Hepatocyte (in vitro differentiated cells): ENCODE results near the gene FOXO1. TPM values are rescaled to one million over a fixed set of nuclear protein-coding genes. Genes with fewer than 3 reads are reported as not detected.

Experiments
- DNase-seq: peaks from one replicate; pipeline ENCODE4 v3.0.0-alpha.2; 2016; ENCODE audit warnings: low spot score
- H2AFZ ChIP-seq: fragments of 200-600 bp; sonication (generic); 2 replicates; pipeline ENCODE4 v1.6.0; 2016; ENCODE audit warnings: antibody characterized with exemption, mild to moderate bottlenecking
- H3K27ac ChIP-seq: fragments of 200-600 bp; sonication (generic); 2 replicates; pipeline ENCODE4 v1.5.1; 2016; ENCODE audit warnings: mild to moderate bottlenecking
- H3K27me3 ChIP-seq: fragments of 200-600 bp; sonication (generic); 2 replicates; pipeline ENCODE4 v1.6.1; 2016
- H3K36me3 ChIP-seq: fragments of 200-600 bp; sonication (generic); replicated peaks from 2 replicates; pipeline ENCODE4 v1.5.1; 2016; ENCODE audit warnings: low read depth; ENCODE audit not compliant: insufficient read depth
- H3K4me1 ChIP-seq: fragments of 200-600 bp; sonication (generic); 2 replicates; pipeline ENCODE4 v1.5.1; 2016; ENCODE audit warnings: mild to moderate bottlenecking, moderate library complexity; ENCODE audit not compliant: insufficient read depth
- H3K4me2 ChIP-seq: fragments of 200-600 bp; sonication (generic); 2 replicates; pipeline ENCODE4 v1.6.0; 2016
- H3K4me3 ChIP-seq: fragments of 200-600 bp; sonication (generic); 2 replicates; pipeline ENCODE4 v1.5.1; 2016; ENCODE audit warnings: mild to moderate bottlenecking
- H3K79me2 ChIP-seq: fragments of 200-600 bp; sonication (generic); 2 replicates; pipeline ENCODE4 v1.6.0; 2017; ENCODE audit warnings: mild to moderate bottlenecking
- H3K9me2 ChIP-seq: fragments of 200-600 bp; sonication (generic); replicated peaks from 2 replicates; pipeline ENCODE4 v1.6.0; 2017; ENCODE audit warnings: mild to moderate bottlenecking; ENCODE audit not compliant: insufficient read depth
- H3K9me3 ChIP-seq: fragments of 200-600 bp; sonication (generic); 2 replicates; pipeline ENCODE4 v1.5.1; 2016; ENCODE audit warnings: low read depth, mild to moderate bottlenecking
- H4K20me1 ChIP-seq: fragments of 200-600 bp; sonication (generic); 2 replicates; pipeline ENCODE4 v1.6.0; 2016; ENCODE audit warnings: mild to moderate bottlenecking; ENCODE audit not compliant: insufficient read depth, poor library complexity, severe bottlenecking
- CTCF ChIP-seq: fragments of 200-600 bp; sonication (generic); IDR thresholded peaks from 2 replicates; pipeline ENCODE4 v1.5.1; 2016; ENCODE audit warnings: antibody characterized with exemption, mild to moderate bottlenecking; ENCODE audit not compliant: poor library complexity
- EZH2 ChIP-seq: fragments of 200-600 bp; sonication (generic); IDR thresholded peaks from 2 replicates; pipeline ENCODE4 v1.6.1; 2016; ENCODE audit warnings: antibody characterized with exemption, mild to moderate bottlenecking, borderline replicate concordance
- EZH2phosphoT487 ChIP-seq: fragments of 200-600 bp; sonication (generic); IDR thresholded peaks from one replicate; pipeline ENCODE4 v1.6.1; 2018; ENCODE audit warnings: antibody characterized with exemption, mild to moderate bottlenecking, low read depth, moderate library complexity; ENCODE audit not compliant: unreplicated experiment, severe bottlenecking
- WGBS: methylation state at CpG from one replicate; pipeline ENCODE4 v1.1.6; 2016; ENCODE audit warnings: low lambda C conversion rate; ENCODE audit errors: missing lambda C conversion rate; 5-methylcytosine and 5-hydroxymethylcytosine counted together
- polyA plus RNA-seq: library from polyadenylated mRNA; unstranded; fragments of >200 nt; fragmentation: Nextera tagmentation; extraction: Ambion mirVana; gene quantifications from 2 replicates; pipeline ENCODE4 v1.2.1, GENCODE V29; 2016
- total RNA-seq: library from RNA; depleted of rRNA; stranded (reverse); fragments of >200 nt; gene quantifications from 2 replicates; pipeline ENCODE4 v1.2.3, GENCODE V29; 2014

FOXO1 gene
- total and polyA plus RNA-seq, 2 experiments from 2014 or later, result 30.3 to 35.2 TPM

GRCh38 chr13:40564342-40565001, 102.0 kb downstream of the FOXO1 start:
- no peak for DNase-seq
- Histone ChIP-seq H3K4me3 (no peak overlapping the region), H3K36me3 (no peaks in the 10 kb centered on the region), H2AFZ (no peak overlapping the region), H3K79me2 (peaks cover 68% of the 10 kb centered on the region), H3K27ac (peak overlapping the region; percentile 43), H4K20me1 (peaks cover 10% of the 10 kb centered on the region), H3K9me2 (no peaks in the 10 kb centered on the region), H3K4me2 (peak overlapping the region; percentile 54), H3K27me3 (no peaks in the 10 kb centered on the region), H3K9me3 (no peaks in the 10 kb centered on the region), H3K4me1 (peaks cover 28% of the 10 kb centered on the region)
- TF ChIP-seq EZH2, result no peak
- TF ChIP-seq CTCF, result peak; percentile 7
- 58% methylated on average over 15 of the region's 15 CpGs for WGBS

GRCh38 chr13:40563350-40564125, 102.9 kb downstream of the FOXO1 start:
- WGBS, result 59% methylated on average over 14 of the region's 14 CpGs
- no peaks in the 10 kb centered on the region for H3K36me3 ChIP-seq
- peak overlapping the region; percentile 43 for H3K27ac ChIP-seq
- H2AFZ ChIP-seq, result no peak overlapping the region
- no peaks in the 10 kb centered on the region for H3K9me2 ChIP-seq
- H3K9me3 ChIP-seq, result no peaks in the 10 kb centered on the region
- H3K4me3 ChIP-seq, result no peak overlapping the region
- peak overlapping the region; percentile 54 for H3K4me2 ChIP-seq
- TF ChIP-seq CTCF (no peak), EZH2 (no peak), EZH2phosphoT487 (no peak)
- H3K79me2 ChIP-seq, result peaks cover 77% of the 10 kb centered on the region
- peaks cover 10% of the 10 kb centered on the region for H4K20me1 ChIP-seq
- peaks cover 21% of the 10 kb centered on the region for H3K4me1 ChIP-seq
- peak; percentile 39 for DNase-seq
- H3K27me3 ChIP-seq, result no peaks in the 10 kb centered on the region

GRCh38 chr13:40562975-40563349, 103.5 kb downstream of the FOXO1 start:
- DNase-seq, result no peak
- H3K4me3 ChIP-seq, result no peak overlapping the region
- no peak for TF ChIP-seq EZH2
- no peak for TF ChIP-seq CTCF
- TF ChIP-seq EZH2phosphoT487, result no peak
- no peaks in the 10 kb centered on the region for H3K27me3 ChIP-seq
- H3K4me2 ChIP-seq, result no peak overlapping the region
- H3K9me3 ChIP-seq, result no peaks in the 10 kb centered on the region
- no peaks in the 10 kb centered on the region for H3K36me3 ChIP-seq
- no peaks in the 10 kb centered on the region for H3K9me2 ChIP-seq
- H3K79me2 ChIP-seq, result peaks cover 75% of the 10 kb centered on the region
- H3K27ac ChIP-seq, result no peak overlapping the region
- WGBS, result 96% methylated on average over 6 of the region's 6 CpGs
- no peak overlapping the region for H2AFZ ChIP-seq
- peaks cover 10% of the 10 kb centered on the region for H4K20me1 ChIP-seq
- peaks cover 16% of the 10 kb centered on the region for H3K4me1 ChIP-seq
